Gastrocnemius medialis (tissue), 4 donors: ENCODE data around the gene IPCEF1. TPM values are rescaled to one million over a fixed set of nuclear protein-coding genes. Genes with fewer than 3 reads are reported as not detected.

Experiments
- ATAC-seq, 2 donors: fragments of 150-250 bp; one replicate each; pipeline ENCODE4 v1.9.1; 2016
- DNase-seq, 2 donors: peaks; one replicate each; pipeline ENCODE4 v3.0.0-alpha.2; 2019
- H3K27ac ChIP-seq, 4 donors: fragments of 200-600 bp; sonication (generic); 1 replicate in 1 of 4; 2 replicates in 3 of 4; pipeline ENCODE4 v1.5.1; 2016 to 2018; ENCODE audit warnings: mild to moderate bottlenecking in 2 of 4, moderate library complexity in 1 of 4
- H3K27me3 ChIP-seq, 3 donors: fragments of 200-600 bp; sonication (generic) in 2 of 3; 1 replicate in 1 of 3; 2 replicates in 2 of 3; pipeline versions ENCODE4 v1.5.1 to v1.6.0; 2016 to 2019; ENCODE audit warnings: mild to moderate bottlenecking in 1 of 3, moderate library complexity in 1 of 3
- H3K36me3 ChIP-seq, 2 donors: fragments of 200-600 bp; sonication (generic) in 1 of 2; one replicate each; pipeline ENCODE4 v1.5.1; 2017 to 2018
- H3K4me1 ChIP-seq, 2 donors: fragments of 200-600 bp; sonication (generic) in 1 of 2; one replicate each; pipeline ENCODE4 v1.5.1; 2016 to 2017; ENCODE audit warnings: mild to moderate bottlenecking in 2 of 2
- H3K4me3 ChIP-seq, 4 donors: fragments of 200-600 bp; sonication (generic) in 3 of 4; 1 replicate in 1 of 4; 2 replicates in 3 of 4; pipeline ENCODE4 v1.5.1; 2016 to 2019; ENCODE audit warnings: mild to moderate bottlenecking in 2 of 4
- H3K9me3 ChIP-seq, 3 donors: fragments of 200-600 bp; sonication (generic) in 2 of 3; 1 replicate in 1 of 3; 2 replicates in 2 of 3; pipeline ENCODE4 v1.5.1; 2016 to 2019
- CTCF ChIP-seq, 5 experiments: fragments of 450-650 bp in 3 of 5; fragments of 200-600 bp in 2 of 5; sonication (generic) in 2 of 5; IDR thresholded peaks in 4 of 5; conservative IDR thresholded peaks in 1 of 5; 1 replicate in 4 of 5; 2 replicates in 1 of 5; pipeline ENCODE4 v1.5.1; 2016 to 2019; ENCODE audit warnings: antibody characterized with exemption in 5 of 5, mild to moderate bottlenecking in 3 of 5, moderate library complexity in 3 of 5
- POLR2A ChIP-seq, 2 donors: fragments of 450-650 bp; IDR thresholded peaks; one replicate each; pipeline ENCODE4 v1.6.1; 2017; ENCODE audit warnings: antibody characterized with exemption in 2 of 2, mild to moderate bottlenecking in 2 of 2, moderate library complexity in 2 of 2
- in situ Hi-C, 4 donors: fragments of 200-750 bp; cut with MboI; loops; one replicate each; pipeline versions ENCODE4 v1.15.0 to v1.8.0; 2017; ENCODE audit warnings: low sequenced_read_pairs in 4 of 4
- intact Hi-C: fragments of 100-400 bp; cut with DNase I; formaldehyde crosslinking; loops from one replicate; pipeline ENCODE4 v1.15.1; 2023; ENCODE audit warnings: low total_unique reads
- total RNA-seq, 4 donors: library from RNA; depleted of rRNA; stranded (reverse); fragments of >200 nt; gene quantifications; one replicate each; pipeline versions ENCODE4 v1.1.0 to v1.2.3, GENCODE V29; 2016

IPCEF1 gene
- under 1 TPM in 2 of 4 donors, not detected in 2; 0.24 to 0.85 TPM for total RNA-seq

GRCh38 chr6:154356690-154357089, at the start of gene IPCEF1:
Gene IPCEF1, minus strand, starts transcription at chr6:154356803. Its CDS starts 90,856 bp downstream, at chr6:154265947.
- DNase-seq (no peak), ATAC-seq (no peak)
- in situ Hi-C loops (no loop called here), intact Hi-C loops (no loop called here)
- no peak within 1 kb of the TSS for H3K4me3 ChIP-seq
- H3K36me3 ChIP-seq: no peaks in the 10 kb centered on the region
- H3K9me3 ChIP-seq: no peaks in the 10 kb centered on the region
- no peaks in the 10 kb centered on the region for H3K27me3 ChIP-seq
- no peak within 1 kb of the TSS for H3K27ac ChIP-seq
- H3K4me1 ChIP-seq: no peaks in the 10 kb centered on the region
- TF ChIP-seq POLR2A (IDR thresholded peaks at IDR 0.05) (no peak), CTCF (IDR thresholded peaks at IDR 0.05 in 4 of 5, conservative IDR thresholded peaks at IDR 0.05 in 1 of 5) (no peak)

- DNase-seq (no peak), ATAC-seq (no peak)
- intact Hi-C loops (no loop called here), in situ Hi-C loops (loop anchor here in 2 of 4 donors (5.0 to 25.0 kb wide), 3 partner anchors 106 to 254 kb away; partner anchors contain the start of gene CNKSR3 (in 1 of the 2))
- no peak overlapping the region for H3K27ac ChIP-seq
- no peaks in the 10 kb centered on the region for H3K27me3 ChIP-seq
- H3K4me3 ChIP-seq: no peak overlapping the region
- no peaks in the 10 kb centered on the region for H3K36me3 ChIP-seq
- peaks cover 17 to 23% of the 10 kb centered on the region in 2 donors for H3K4me1 ChIP-seq
- H3K9me3 ChIP-seq: no peaks in the 10 kb centered on the region
- no peak for TF ChIP-seq CTCF (IDR thresholded peaks at IDR 0.05 in 4 of 5, conservative IDR thresholded peaks at IDR 0.05 in 1 of 5)
These were observed 49.7 kb upstream of the IPCEF1 start for GRCh38 chr6:154406301-154406700.

- no peak for DNase-seq
- intact Hi-C loops: no loop called here
- no peak overlapping the region for H3K27ac ChIP-seq
These were observed 48.3 kb upstream of the IPCEF1 start for GRCh38 chr6:154404791-154405400.

GRCh38 chr6:154403788-154404187, 47.2 kb upstream of the IPCEF1 start:
- intact Hi-C loops (no loop called here), in situ Hi-C loops (loop anchor here in 2 of 4 donors (25.0 kb wide), 2 partner anchors 109 to 241 kb away; partner anchors contain the start of gene CNKSR3 (in 1 of the 2))
- DNase-seq (no peak), ATAC-seq (no peak)
- no peak for TF ChIP-seq POLR2A (IDR thresholded peaks at IDR 0.05)
- no peak for TF ChIP-seq CTCF (IDR thresholded peaks at IDR 0.05 in 4 of 5, conservative IDR thresholded peaks at IDR 0.05 in 1 of 5)
- H3K27ac ChIP-seq: no peak overlapping the region
- no peaks in the 10 kb centered on the region for H3K27me3 ChIP-seq
- no peak overlapping the region for H3K4me3 ChIP-seq
- no peaks in the 10 kb centered on the region for H3K36me3 ChIP-seq
- H3K9me3 ChIP-seq: no peaks in the 10 kb centered on the region
- H3K4me1 ChIP-seq: no peaks in the 10 kb centered on the region

More at GRCh38 chr6:154404791-154405400, 48.3 kb upstream of the IPCEF1 start:
- Histone ChIP-seq H3K36me3 (no peaks in the 10 kb centered on the region), H3K9me3 (no peaks in the 10 kb centered on the region), H3K4me1 (peaks cover 4 to 8% of the 10 kb centered on the region in 2 donors), H3K27me3 (no peaks in the 10 kb centered on the region), H3K4me3 (no peak overlapping the region)
- ATAC-seq: no peak
- in situ Hi-C loops: loop anchor here in 2 of 4 donors (5.0 to 25.0 kb wide), 3 partner anchors 107 to 253 kb away; partner anchors contain the start of gene CNKSR3 (in 1 of the 2)
- TF ChIP-seq POLR2A (IDR thresholded peaks at IDR 0.05): no peak
- TF ChIP-seq CTCF (IDR thresholded peaks at IDR 0.05 in 4 of 5, conservative IDR thresholded peaks at IDR 0.05 in 1 of 5): no peak
